GM23248 (cell line): ENCODE data around the gene TNFRSF1A.

Experiments used
- EZH2 ChIP-seq: fragments of 200-600 bp; sonication (generic); IDR thresholded peaks from 2 replicates; pipeline ENCODE4 v1.6.1; 2018; ENCODE audit warnings: antibody characterized with exemption, mild to moderate bottlenecking; ENCODE audit not compliant: insufficient read depth, poor library complexity, severe bottlenecking
- EZH2phosphoT487 ChIP-seq: fragments of 200-600 bp; sonication (generic); IDR thresholded peaks from 2 replicates; pipeline ENCODE4 v1.6.1; 2018; ENCODE audit warnings: antibody characterized with exemption, moderate library complexity, mild to moderate bottlenecking, low read depth; ENCODE audit not compliant: insufficient read depth

- TF ChIP-seq EZH2 (no peak), EZH2phosphoT487 (no peak)
Observed at GRCh38 chr12:6390084-6390799, 48.4 kb upstream of the TNFRSF1A start.
